Uterus (tissue), 4 donors: Measurements from ENCODE around the gene NDEL1. TPM values are rescaled to one million over a fixed set of nuclear protein-coding genes. Genes with fewer than 3 reads are reported as not detected.
A peak's percentile ranks its signal among the peaks of the same experiment; 100 is the strongest.

Experiments used
- DNase-seq, 2 donors: peaks; one replicate each; pipeline ENCODE4 v3.0.0-alpha.2; 2019 to 2020
- H3K27ac ChIP-seq, 2 donors: fragments of 200-600 bp; sonication (generic); 1 replicate in 1 of 2; 2 replicates in 1 of 2; pipeline ENCODE4 v1.5.1; 2016 to 2018
- H3K27me3 ChIP-seq, 2 donors: fragments of 200-600 bp; sonication (generic); one replicate each; pipeline ENCODE4 v1.5.1; 2018 to 2019; ENCODE audit warnings: control low read depth in 1 of 2
- H3K36me3 ChIP-seq, 2 donors: fragments of 200-600 bp; sonication (generic); one replicate each; pipeline ENCODE4 v1.5.1; 2019; ENCODE audit warnings: control low read depth in 1 of 2
- H3K4me1 ChIP-seq, 2 donors: fragments of 200-600 bp; sonication (generic); one replicate each; pipeline ENCODE4 v1.5.1; 2018 to 2019; ENCODE audit warnings: control low read depth in 1 of 2
- H3K4me3 ChIP-seq, 2 donors: fragments of 200-600 bp; sonication (generic); 1 replicate in 1 of 2; 2 replicates in 1 of 2; pipeline ENCODE4 v1.5.1; 2018 to 2019; ENCODE audit warnings: mild to moderate bottlenecking in 1 of 2
- H3K9me3 ChIP-seq, 2 donors: fragments of 200-600 bp; sonication (generic); one replicate each; pipeline ENCODE4 v1.5.1; 2019; ENCODE audit warnings: control low read depth in 1 of 2
- CTCF ChIP-seq, 4 experiments: fragments of 200-600 bp in 2 of 4; fragments of 450-650 bp in 2 of 4; sonication (generic) in 2 of 4; IDR thresholded peaks; one replicate each; pipeline ENCODE4 v1.5.1; 2016 to 2019; ENCODE audit warnings: antibody characterized with exemption in 4 of 4, mild to moderate bottlenecking in 2 of 4, moderate library complexity in 1 of 4
- POLR2A ChIP-seq, 2 donors: fragments of 450-650 bp; IDR thresholded peaks; one replicate each; pipeline ENCODE4 v1.6.1; 2016; ENCODE audit warnings: antibody characterized with exemption in 2 of 2, mild to moderate bottlenecking in 1 of 2, moderate library complexity in 1 of 2
- intact Hi-C: fragments of 100-400 bp; cut with DNase I; formaldehyde crosslinking; loops from one replicate; pipeline ENCODE4 v1.15.1; 2023; ENCODE audit warnings: low total_unique reads
- total RNA-seq, 4 donors: library from RNA; depleted of rRNA in 3 of 4; stranded (reverse); fragments of >200 nt in 3 of 4; gene quantifications; one replicate each; pipeline versions ENCODE4 v1.1.0 to v1.2.4, GENCODE V29; 2014 to 2023
- donor health status: DM: yes; HTN: yes; CAD: no.

NDEL1 gene
- total RNA-seq = 100 to 1,000 TPM in 1 of 4 donors, 10 to 100 TPM in 3; 19.5 to 114 (median 63.8) TPM

GRCh38 chr17:8435245-8436168 is at the start of gene NDEL1:
NDEL1 (plus strand) TSS chr17:8435884; CDS start chr17:8444272, 8,388 bp downstream.
- H3K36me3 ChIP-seq = no peaks in the 10 kb centered on the region
- intact Hi-C loops = no loop called here
- H3K27ac ChIP-seq = peak within 1 kb of the TSS; percentile 92 to 98
- TF ChIP-seq POLR2A (IDR thresholded peaks at IDR 0.05) (peak; percentile 99 to 100), CTCF (IDR thresholded peaks at IDR 0.05) (peak in 1 of 4 experiments; percentile 29)
- H3K27me3 ChIP-seq = no peaks in the 10 kb centered on the region
- peak within 1 kb of the TSS; percentile 79 to 81 for H3K4me3 ChIP-seq
- DNase-seq = peak; percentile 98 to 99
- H3K9me3 ChIP-seq = no peaks in the 10 kb centered on the region
- H3K4me1 ChIP-seq = peaks cover 0 to 3% of the 10 kb centered on the region in 2 donors

DNA sequence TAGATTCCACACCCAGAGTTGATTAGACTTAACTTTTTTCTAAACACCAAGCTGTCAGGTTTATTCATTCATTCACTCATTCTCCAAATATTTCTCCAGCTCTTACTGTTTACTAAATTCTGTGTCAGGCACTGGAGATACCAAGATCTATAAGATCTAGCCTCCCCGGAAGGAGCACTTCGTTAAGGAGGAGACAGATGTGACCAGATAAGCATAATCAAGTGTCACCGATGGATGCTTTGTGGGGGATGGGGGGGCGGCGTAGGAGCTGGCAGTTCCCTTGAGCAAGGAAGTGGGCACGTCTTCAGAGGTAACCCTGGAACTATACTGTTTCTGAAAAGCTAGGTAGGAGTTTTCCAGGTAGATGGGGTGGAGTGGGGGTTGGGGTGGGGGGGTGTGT is 48.8 kb upstream of the NDEL1 start:
- Histone ChIP-seq H3K4me1 (peaks cover 0 to 6% of the 10 kb centered on the region in 2 donors), H3K4me3 (no peak overlapping the region), H3K27ac (no peak overlapping the region), H3K27me3 (no peaks in the 10 kb centered on the region), H3K36me3 (no peaks in the 10 kb centered on the region), H3K9me3 (no peaks in the 10 kb centered on the region)
- TF ChIP-seq POLR2A (IDR thresholded peaks at IDR 0.05) (no peak), CTCF (IDR thresholded peaks at IDR 0.05) (no peak)
- no peak for DNase-seq
- intact Hi-C loops = no loop called here

GRCh38 chr17:8387914-8388651 is 47.6 kb upstream of the NDEL1 start:
- no peak for TF ChIP-seq CTCF (IDR thresholded peaks at IDR 0.05)
- no peak for TF ChIP-seq POLR2A (IDR thresholded peaks at IDR 0.05)
- no peaks in the 10 kb centered on the region for H3K27me3 ChIP-seq
- no peak overlapping the region for H3K27ac ChIP-seq
- no peaks in the 10 kb centered on the region for H3K4me1 ChIP-seq
- intact Hi-C loops = no loop called here
- no peak for DNase-seq
- H3K9me3 ChIP-seq = no peaks in the 10 kb centered on the region
- no peaks in the 10 kb centered on the region for H3K36me3 ChIP-seq
- H3K4me3 ChIP-seq = no peak overlapping the region

- no peaks in the 10 kb centered on the region for H3K36me3 ChIP-seq
- TF ChIP-seq POLR2A (IDR thresholded peaks at IDR 0.05) = no peak
- TF ChIP-seq CTCF (IDR thresholded peaks at IDR 0.05) = no peak
- intact Hi-C loops = no loop called here
Observed at GRCh38 chr17:8391711-8392110, 44.0 kb upstream of the NDEL1 start.

GRCh38 chr17:8392274-8392673 is 43.4 kb upstream of the NDEL1 start:
- Histone ChIP-seq H3K27me3 (no peaks in the 10 kb centered on the region), H3K4me3 (no peak overlapping the region), H3K4me1 (no peaks in the 10 kb centered on the region), H3K9me3 (no peaks in the 10 kb centered on the region), H3K27ac (no peak overlapping the region), H3K36me3 (no peaks in the 10 kb centered on the region)
- intact Hi-C loops = no loop called here
- TF ChIP-seq POLR2A (IDR thresholded peaks at IDR 0.05) (no peak), CTCF (IDR thresholded peaks at IDR 0.05) (no peak)
- DNase-seq = no peak

More at GRCh38 chr17:8391711-8392110, 44.0 kb upstream of the NDEL1 start:
- no peaks in the 10 kb centered on the region for H3K9me3 ChIP-seq
- no peak for DNase-seq
- no peaks in the 10 kb centered on the region for H3K4me1 ChIP-seq
- no peaks in the 10 kb centered on the region for H3K27me3 ChIP-seq
- no peak overlapping the region for H3K4me3 ChIP-seq
- no peak overlapping the region for H3K27ac ChIP-seq
